Lower lobe of right lung (tissue), 2 donors: ENCODE results near the gene TNRC6B. TPM values are rescaled to one million over a fixed set of nuclear protein-coding genes. Genes with fewer than 3 reads are reported as not detected.

ENCODE experiments used
- ATAC-seq, 2 donors: fragments of 200-7000 bp; cut with Tn5 transposase; one replicate each; pipeline ENCODE4 v1.9.1; 2020 to 2022; ENCODE audit warnings: mild to moderate bottlenecking in 2 of 2, moderate library complexity in 2 of 2
- DNase-seq: peaks from one replicate; pipeline ENCODE4 v3.0.0-alpha.2; 2020
- H3K27ac ChIP-seq: fragments of 200-600 bp; one replicate; pipeline ENCODE4 v1.8.0; 2022
- H3K27me3 ChIP-seq: fragments of 200-600 bp; one replicate; pipeline ENCODE4 v1.8.0; 2022; ENCODE audit warnings: low read depth
- H3K36me3 ChIP-seq: fragments of 200-600 bp; one replicate; pipeline ENCODE4 v1.8.0; 2022; ENCODE audit warnings: mild to moderate bottlenecking
- H3K4me1 ChIP-seq: fragments of 200-600 bp; one replicate; pipeline ENCODE4 v1.8.0; 2022
- H3K4me3 ChIP-seq: fragments of 200-600 bp; one replicate; pipeline ENCODE4 v1.8.0; 2022; ENCODE audit warnings: mild to moderate bottlenecking
- H3K9me3 ChIP-seq: fragments of 200-600 bp; one replicate; pipeline ENCODE4 v1.8.0; 2022
- CTCF ChIP-seq: fragments of 200-600 bp; IDR thresholded peaks from one replicate; pipeline ENCODE4 v1.8.0; 2022; ENCODE audit warnings: antibody characterized with exemption, mild to moderate bottlenecking
- intact Hi-C: fragments of 100-400 bp; cut with DNase I; formaldehyde crosslinking; loops from one replicate; pipeline ENCODE4 v1.11.0; 2022
- total RNA-seq: library from RNA; stranded (reverse); fragmentation: NEBNext Ultra II Directional; extraction: Animal tissue kit (Norgen Biotek cat#: 25700); gene quantifications from one replicate; pipeline ENCODE4 v1.2.1, GENCODE V29; 2021
- donor health status: DM: no; HTN: yes; CAD: no; lungs with severe emphysema.

Gene TNRC6B
- total RNA-seq, 1 donor from 2014 or later: 54.6 TPM

- no peaks in the 10 kb centered on the region for H3K4me1 ChIP-seq
- TF ChIP-seq CTCF: no peak
- DNase-seq (no peak), ATAC-seq (no peak)
- H3K4me3 ChIP-seq: no peak overlapping the region
- no peak overlapping the region for H3K27ac ChIP-seq
- H3K27me3 ChIP-seq: no peaks in the 10 kb centered on the region
- intact Hi-C loops: no loop called here
- H3K36me3 ChIP-seq: peaks cover 82% of the 10 kb centered on the region
- H3K9me3 ChIP-seq: no peaks in the 10 kb centered on the region
Measured at GRCh38 chr22:40300884-40301672, 123.4 kb downstream of the TNRC6B start.

- Histone ChIP-seq H3K4me3 (no peak overlapping the region), H3K27ac (no peak overlapping the region), H3K4me1 (no peaks in the 10 kb centered on the region), H3K9me3 (no peaks in the 10 kb centered on the region), H3K36me3 (peaks cover 74% of the 10 kb centered on the region), H3K27me3 (no peaks in the 10 kb centered on the region)
- ATAC-seq (no peak), DNase-seq (no peak)
- no peak for TF ChIP-seq CTCF
- intact Hi-C loops: no loop called here
Measured at GRCh38 chr22:40302149-40302548, 124.4 kb downstream of the TNRC6B start.

DNA sequence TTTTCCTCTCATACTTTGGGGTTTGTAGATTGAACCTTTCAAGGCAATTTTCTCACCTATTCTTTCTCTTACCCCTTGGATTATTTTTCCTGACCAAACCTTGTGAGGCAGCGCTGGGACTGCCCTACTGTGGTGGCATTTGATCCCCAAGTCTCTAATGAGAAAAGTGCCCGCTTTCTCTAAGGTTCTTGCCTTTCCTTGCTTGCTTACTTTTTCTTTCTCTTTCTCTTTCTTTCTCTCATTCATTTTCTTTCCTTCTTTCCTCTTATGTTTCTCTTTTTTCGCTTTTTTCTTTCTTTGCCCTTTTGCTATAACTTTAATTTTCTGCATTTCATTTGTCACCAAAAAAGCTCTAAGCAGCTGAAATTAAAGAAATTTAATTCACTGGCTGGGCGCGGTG is 127.9 kb downstream of the TNRC6B start:
- H3K27ac ChIP-seq: no peak overlapping the region
- H3K9me3 ChIP-seq: no peaks in the 10 kb centered on the region
- intact Hi-C loops: no loop called here
- H3K36me3 ChIP-seq: peaks cover 85% of the 10 kb centered on the region
- no peaks in the 10 kb centered on the region for H3K27me3 ChIP-seq
- DNase-seq (no peak), ATAC-seq (no peak)
- H3K4me3 ChIP-seq: no peak overlapping the region
- no peaks in the 10 kb centered on the region for H3K4me1 ChIP-seq
- no peak for TF ChIP-seq CTCF

- Histone ChIP-seq H3K9me3 (no peaks in the 10 kb centered on the region), H3K4me3 (no peak overlapping the region), H3K4me1 (peaks cover 6% of the 10 kb centered on the region), H3K36me3 (peaks cover 85% of the 10 kb centered on the region), H3K27me3 (no peaks in the 10 kb centered on the region), H3K27ac (no peak overlapping the region)
- no peak for ATAC-seq
- intact Hi-C loops: no loop called here
- no peak for DNase-seq
- TF ChIP-seq CTCF: no peak
Measured at GRCh38 chr22:40308999-40309573, 131.4 kb downstream of the TNRC6B start.

DNA sequence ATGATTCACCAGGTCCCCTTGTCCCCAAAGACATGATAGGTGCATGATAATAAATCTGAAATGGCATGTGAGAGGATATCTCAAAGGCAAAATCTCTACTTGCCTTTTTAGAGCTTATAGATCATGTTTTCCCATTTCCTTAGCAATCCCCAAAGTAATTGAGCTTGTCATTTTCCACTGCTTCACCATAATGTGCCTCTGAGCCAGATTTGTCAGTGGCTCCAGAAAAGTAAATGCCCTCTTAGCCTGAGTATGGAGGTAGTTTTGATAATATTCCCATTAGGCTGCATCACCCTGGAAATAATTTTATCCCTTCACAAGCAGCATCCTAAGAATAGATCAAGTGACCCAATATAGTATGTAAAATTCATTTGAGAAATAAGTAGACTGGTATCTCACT is 131.9 kb downstream of the TNRC6B start:
- peaks cover 88% of the 10 kb centered on the region for H3K36me3 ChIP-seq
- no peaks in the 10 kb centered on the region for H3K27me3 ChIP-seq
- ATAC-seq (no peak), DNase-seq (no peak)
- H3K9me3 ChIP-seq: no peaks in the 10 kb centered on the region
- TF ChIP-seq CTCF: no peak
- no peak overlapping the region for H3K27ac ChIP-seq
- intact Hi-C loops: no loop called here
- H3K4me1 ChIP-seq: peaks cover 9% of the 10 kb centered on the region
- H3K4me3 ChIP-seq: no peak overlapping the region
